OCI-LY7 (cell line): ENCODE results near the gene PRKCA. TPM values are rescaled to one million over a fixed set of nuclear protein-coding genes. Genes with fewer than 3 reads are reported as not detected.

Experiments
- BruUV-seq: library from RNA; stranded (reverse); fragments of 400-500 nt; replicated peaks from 2 replicates; lab custom pipeline; 2021; lab: Mats Ljungman, UMichigan
- CTCF ChIA-PET: fragments of 300-600 bp; sonication (Branson Sonifier 250); formaldehyde crosslinking; loops from one replicate; lab custom pipeline; 2022; ENCODE audit warnings: antibody characterized with exemption; ENCODE audit not compliant: unreplicated experiment; lab: Charles Lee
- POLR2A ChIA-PET: fragments of 300-600 bp; sonication (Branson Sonifier 250); formaldehyde crosslinking; loops from one replicate; lab custom pipeline; 2022; ENCODE audit warnings: antibody characterized with exemption; lab: Charles Lee
- DNase-seq: peaks from one replicate; pipeline ENCODE4 v3.0.0-alpha.2; 2015; ENCODE audit warnings: low spot score
- H2AFZ ChIP-seq: fragments of 200-600 bp; sonication (generic), shearing (Covaris generic); 2 replicates; pipeline ENCODE4 v1.6.1; 2014; ENCODE audit warnings: mild to moderate bottlenecking, antibody characterized with exemption, low read length, moderate library complexity
- H3K27ac ChIP-seq: fragments of 200-600 bp; sonication (generic); 2 replicates; pipeline ENCODE4 v1.5.1; 2014; ENCODE audit warnings: mixed run types, low read depth, mild to moderate bottlenecking, moderate library complexity, low read length, inconsistent platforms; ENCODE audit not compliant: poor library complexity, severe bottlenecking
- H3K36me3 ChIP-seq: fragments of 200-600 bp; sonication (generic); 2 replicates; pipeline ENCODE4 v1.6.1; 2014; ENCODE audit warnings: mild to moderate bottlenecking, antibody characterized with exemption, low read length, moderate library complexity, mixed read lengths; ENCODE audit not compliant: insufficient read depth
- H3K4me1 ChIP-seq: fragments of 200-600 bp; sonication (generic); 2 replicates; pipeline ENCODE4 v1.5.1; 2014; ENCODE audit warnings: mild to moderate bottlenecking, low read length; ENCODE audit not compliant: insufficient read depth, poor library complexity, severe bottlenecking
- H3K4me2 ChIP-seq: fragments of 200-600 bp; sonication (generic); 2 replicates; pipeline ENCODE4 v1.6.1; 2014; ENCODE audit warnings: mild to moderate bottlenecking, low read length
- H3K4me3 ChIP-seq: fragments of 200-600 bp; sonication (generic); 2 replicates; pipeline ENCODE4 v1.5.1; 2014; ENCODE audit warnings: mild to moderate bottlenecking, low read depth, low read length; ENCODE audit not compliant: poor library complexity, severe bottlenecking
- H3K79me2 ChIP-seq: fragments of 200-600 bp; sonication (generic); 2 replicates; pipeline ENCODE4 v1.6.1; 2016; ENCODE audit warnings: low read depth, mild to moderate bottlenecking, low read length, moderate library complexity, mixed read lengths; ENCODE audit not compliant: insufficient read depth
- H3K9me2 ChIP-seq: fragments of 200-600 bp; sonication (generic); 2 replicates; pipeline ENCODE4 v1.6.1; 2016; ENCODE audit warnings: mild to moderate bottlenecking, low read length, mixed read lengths; ENCODE audit not compliant: insufficient read depth
- H3K9me3 ChIP-seq: fragments of 200-600 bp; sonication (generic); 2 replicates; pipeline ENCODE4 v1.6.1; 2014; ENCODE audit warnings: mild to moderate bottlenecking, mixed run types, low read length, mixed read lengths
- H4K20me1 ChIP-seq: fragments of 200-600 bp; sonication (generic); 2 replicates; pipeline ENCODE4 v1.6.1; 2014; ENCODE audit warnings: mild to moderate bottlenecking, antibody characterized with exemption, low read length, moderate library complexity, mixed read lengths; ENCODE audit not compliant: insufficient read depth
- EZH2phosphoT487 ChIP-seq: fragments of 200-600 bp; sonication (generic); IDR thresholded peaks from 2 replicates; pipeline ENCODE4 v1.6.1; 2018; ENCODE audit warnings: low read depth, borderline replicate concordance, mild to moderate bottlenecking, mixed run types, antibody characterized with exemption, low read length, moderate library complexity, mixed read lengths
- intact Hi-C: fragments of 100-400 bp; cut with micrococcal nuclease; formaldehyde crosslinking; loops from one replicate; pipeline ENCODE4 v1.10.0; 2022; ENCODE audit not compliant: unreplicated experiment
- total RNA-seq, 2 experiments: library from RNA; depleted of rRNA in 1 of 2; stranded (reverse); fragments of >200 nt in 1 of 2; shearing (Covaris generic) in 1 of 2; gene quantifications; 2 replicates each; pipeline ENCODE4 v1.2.3, GENCODE V29; 2014 to 2022
- TF ChIP-seq, protein P1 (sequence below): fragments of 200-600 bp; sonication (generic); conservative IDR thresholded peaks from 2 replicates; pipeline ENCODE4 v1.5.1; 2014; ENCODE audit warnings: mild to moderate bottlenecking, antibody characterized with exemption, low read length, moderate library complexity, mixed read lengths

The PRKCA gene
- total RNA-seq, 2 experiments from 2014 or later, result 6.6 to 32.1 TPM

DNA sequence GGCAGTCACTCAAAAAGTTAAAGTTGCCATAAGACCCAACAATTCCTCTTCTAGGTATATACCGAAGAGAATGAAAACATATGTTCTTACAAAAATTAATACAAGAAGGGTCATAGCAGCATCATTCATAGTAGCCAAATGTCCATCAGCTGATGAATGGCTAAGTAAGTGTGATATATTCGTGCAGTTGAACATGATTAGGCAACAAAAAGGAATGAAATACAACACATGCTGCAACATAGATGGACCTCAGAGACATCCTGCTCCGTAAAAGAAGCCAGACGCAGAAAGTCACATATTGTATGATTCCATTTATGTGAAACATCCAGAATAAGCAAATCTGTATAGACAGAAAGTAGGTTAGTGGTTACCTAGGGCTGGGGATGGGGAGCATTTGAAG is 303.1 kb downstream of the PRKCA start:
- Histone ChIP-seq H3K4me1 (no peaks in the 10 kb centered on the region), H2AFZ (no peak overlapping the region), H3K27ac (no peak overlapping the region), H3K4me3 (no peak overlapping the region), H3K4me2 (no peak overlapping the region), H3K9me3 (0 out of 2 replicates have a peak, but pooled peaks cover 4% of the 10 kb centered on the region), H3K9me2 (no peaks in the 10 kb centered on the region), H3K36me3 (no peaks in the 10 kb centered on the region), H3K79me2 (no peaks in the 10 kb centered on the region), H4K20me1 (no peaks in the 10 kb centered on the region)
- ChIA-PET POLR2A (no interaction called here), CTCF (no interaction called here)
- DNase-seq, result no peak
- TF ChIP-seq EZH2phosphoT487, result no peak
- TF ChIP-seq, protein P1, sequence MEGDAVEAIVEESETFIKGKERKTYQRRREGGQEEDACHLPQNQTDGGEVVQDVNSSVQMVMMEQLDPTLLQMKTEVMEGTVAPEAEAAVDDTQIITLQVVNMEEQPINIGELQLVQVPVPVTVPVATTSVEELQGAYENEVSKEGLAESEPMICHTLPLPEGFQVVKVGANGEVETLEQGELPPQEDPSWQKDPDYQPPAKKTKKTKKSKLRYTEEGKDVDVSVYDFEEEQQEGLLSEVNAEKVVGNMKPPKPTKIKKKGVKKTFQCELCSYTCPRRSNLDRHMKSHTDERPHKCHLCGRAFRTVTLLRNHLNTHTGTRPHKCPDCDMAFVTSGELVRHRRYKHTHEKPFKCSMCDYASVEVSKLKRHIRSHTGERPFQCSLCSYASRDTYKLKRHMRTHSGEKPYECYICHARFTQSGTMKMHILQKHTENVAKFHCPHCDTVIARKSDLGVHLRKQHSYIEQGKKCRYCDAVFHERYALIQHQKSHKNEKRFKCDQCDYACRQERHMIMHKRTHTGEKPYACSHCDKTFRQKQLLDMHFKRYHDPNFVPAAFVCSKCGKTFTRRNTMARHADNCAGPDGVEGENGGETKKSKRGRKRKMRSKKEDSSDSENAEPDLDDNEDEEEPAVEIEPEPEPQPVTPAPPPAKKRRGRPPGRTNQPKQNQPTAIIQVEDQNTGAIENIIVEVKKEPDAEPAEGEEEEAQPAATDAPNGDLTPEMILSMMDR, result no peak
- BruUV-seq, result no TSS peak
- intact Hi-C loops, result no loop called here

DNA sequence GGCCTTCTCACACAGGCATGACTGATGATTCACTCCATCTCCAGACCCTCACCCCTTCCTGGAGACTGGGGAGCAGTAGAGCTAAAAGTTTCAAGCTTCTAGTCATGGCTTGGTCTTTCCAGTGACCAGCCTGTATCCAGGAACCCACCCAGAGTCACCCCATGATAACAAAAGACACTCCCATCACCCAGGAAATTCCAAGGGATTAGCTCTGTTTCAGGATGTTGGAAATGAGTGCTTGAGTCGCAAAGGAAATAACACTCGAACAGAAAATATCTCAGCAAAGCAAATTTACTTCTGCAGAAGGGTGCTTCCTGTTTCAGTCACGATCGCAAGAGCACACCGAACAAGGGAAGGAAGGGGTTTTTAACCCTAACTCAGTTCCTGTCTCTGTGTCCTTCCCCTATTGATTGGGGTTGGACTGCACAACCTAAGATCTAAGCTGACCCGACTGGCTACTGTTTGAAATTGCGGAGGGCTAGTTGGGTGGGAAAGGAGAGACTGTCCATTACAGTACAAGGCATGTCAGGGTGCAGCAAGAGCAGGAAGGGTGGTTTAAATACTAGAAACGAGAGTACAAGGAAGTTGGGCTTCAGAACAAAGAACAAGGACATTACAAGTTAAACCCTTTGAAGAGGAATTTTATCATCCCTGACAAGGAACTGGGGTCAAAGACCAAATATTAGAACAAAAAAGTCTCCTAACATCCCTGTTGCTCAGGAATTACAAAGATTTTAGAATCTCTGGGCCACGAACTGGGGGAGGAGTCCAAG is 308.1 kb downstream of the PRKCA start:
- Histone ChIP-seq H3K27ac (no peak overlapping the region), H2AFZ (no peak overlapping the region), H4K20me1 (no peaks in the 10 kb centered on the region), H3K9me3 (peaks cover 17% of the 10 kb centered on the region; the same call in 1 of the 2 replicates), H3K79me2 (no peaks in the 10 kb centered on the region), H3K4me3 (no peak overlapping the region), H3K9me2 (no peaks in the 10 kb centered on the region), H3K4me1 (no peaks in the 10 kb centered on the region), H3K36me3 (no peaks in the 10 kb centered on the region), H3K4me2 (no peak overlapping the region)
- no peak for DNase-seq
- ChIA-PET POLR2A (interaction anchor here (0.6 kb wide), 1 partner anchor 62 kb away, joined by 4 read pairs; no protein-coding TSS in a partner anchor), CTCF (no interaction called here)
- intact Hi-C loops, result no loop called here
- no peak for TF ChIP-seq EZH2phosphoT487
- TF ChIP-seq, protein P1, result no peak
- BruUV-seq, result no TSS peak

DNA sequence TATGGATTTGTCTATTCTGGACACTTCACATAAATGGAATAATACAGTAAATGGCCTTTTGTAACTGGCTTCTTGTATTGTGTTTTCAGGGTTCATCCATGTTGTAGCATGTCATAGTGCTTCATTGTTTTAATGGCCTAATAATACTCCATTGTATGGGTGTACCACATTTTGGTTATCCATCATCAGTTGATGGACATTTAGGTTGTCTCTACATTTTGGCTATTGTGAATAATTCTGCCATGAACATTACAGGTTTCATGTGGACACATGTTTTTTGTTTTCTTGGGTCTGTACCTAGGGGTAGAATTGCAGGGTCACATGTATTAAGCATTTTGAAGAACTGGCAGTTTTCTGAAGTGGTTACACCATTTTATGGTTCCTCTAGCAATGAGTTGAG is 309.0 kb downstream of the PRKCA start:
- ChIA-PET CTCF (no interaction called here), POLR2A (no interaction called here)
- no peak overlapping the region for H3K27ac ChIP-seq
- H3K9me3 ChIP-seq, result peaks cover 17% of the 10 kb centered on the region; the same call in 1 of the 2 replicates
- H3K4me3 ChIP-seq, result no peak overlapping the region
- DNase-seq, result no peak
- H3K4me1 ChIP-seq, result no peaks in the 10 kb centered on the region
- no peak overlapping the region for H3K4me2 ChIP-seq
- no peaks in the 10 kb centered on the region for H3K9me2 ChIP-seq
- TF ChIP-seq, protein P1, result no peak
- no peak for TF ChIP-seq EZH2phosphoT487
- H3K36me3 ChIP-seq, result no peaks in the 10 kb centered on the region
- no peaks in the 10 kb centered on the region for H4K20me1 ChIP-seq
- intact Hi-C loops, result no loop called here
- no peak overlapping the region for H2AFZ ChIP-seq
- no TSS peak for BruUV-seq
- no peaks in the 10 kb centered on the region for H3K79me2 ChIP-seq
